NT2/D1 (cell line): ENCODE results near the gene MTREX.

Experiments used
- DNase-seq: peaks from one replicate; pipeline ENCODE4 v3.0.0-alpha.2; 2011; ENCODE audit warnings: low read depth, low spot score
- H3K27me3 ChIP-seq: 2 replicates; pipeline ENCODE4 v1.6.0; 2011; ENCODE audit warnings: mild to moderate bottlenecking; ENCODE audit not compliant: insufficient read length, insufficient read depth
- H3K36me3 ChIP-seq: 2 replicates; pipeline ENCODE4 v1.6.1; 2011; ENCODE audit warnings: mild to moderate bottlenecking, low read length, mixed read lengths; ENCODE audit not compliant: insufficient read depth, insufficient read length
- H3K4me1 ChIP-seq: 2 replicates; pipeline ENCODE4 v1.5.1; 2011; ENCODE audit not compliant: insufficient read depth, insufficient read length
- H3K4me3 ChIP-seq: 2 replicates; pipeline ENCODE4 v1.5.1; 2011; ENCODE audit warnings: low read depth; ENCODE audit not compliant: insufficient read length
- H3K9ac ChIP-seq: 2 replicates; pipeline ENCODE4 v1.6.0; 2011; ENCODE audit warnings: low read depth; ENCODE audit not compliant: insufficient read length
- H3K9me3 ChIP-seq: 2 replicates; pipeline ENCODE4 v1.5.1; 2011; ENCODE audit warnings: mild to moderate bottlenecking, low read length; ENCODE audit not compliant: insufficient read depth
- SUZ12 ChIP-seq: IDR thresholded peaks from 2 replicates; pipeline ENCODE4 v1.6.1; 2011; ENCODE audit not compliant: insufficient read length, insufficient read depth; ENCODE audit errors: extremely low read depth
- YY1 ChIP-seq: IDR thresholded peaks from 2 replicates; pipeline ENCODE4 v1.6.1; 2011; ENCODE audit not compliant: insufficient read length, insufficient read depth
- ZNF274 ChIP-seq: IDR thresholded peaks from 2 replicates; pipeline ENCODE4 v1.6.1; 2011; ENCODE audit warnings: mild to moderate bottlenecking, low read depth, low read length

MTREX gene

GRCh38 chr5:55364537-55365055 is 56.8 kb downstream of the MTREX start:
- Histone ChIP-seq H3K36me3 (peaks cover 14% of the 10 kb centered on the region), H3K27me3 (no peaks in the 10 kb centered on the region), H3K9me3 (no peaks in the 10 kb centered on the region), H3K9ac (no peak overlapping the region), H3K4me3 (no peak overlapping the region), H3K4me1 (no peaks in the 10 kb centered on the region)
- TF ChIP-seq ZNF274 = no peak
- no peak for TF ChIP-seq SUZ12
- TF ChIP-seq YY1 = no peak
- no peak for DNase-seq

GRCh38 chr5:55370291-55370925 is 62.6 kb downstream of the MTREX start:
- Histone ChIP-seq H3K9ac (no peak overlapping the region), H3K9me3 (peaks cover 19% of the 10 kb centered on the region), H3K27me3 (no peaks in the 10 kb centered on the region), H3K4me1 (no peaks in the 10 kb centered on the region), H3K4me3 (no peak overlapping the region), H3K36me3 (peaks cover 39% of the 10 kb centered on the region)
- no peak for DNase-seq
- TF ChIP-seq SUZ12 (no peak), ZNF274 (no peak), YY1 (no peak)

- DNase-seq = no peak
- H3K27me3 ChIP-seq = no peaks in the 10 kb centered on the region
- H3K9me3 ChIP-seq = peaks cover 19% of the 10 kb centered on the region
- no peaks in the 10 kb centered on the region for H3K4me1 ChIP-seq
- peaks cover 39% of the 10 kb centered on the region for H3K36me3 ChIP-seq
- H3K9ac ChIP-seq = no peak overlapping the region
- TF ChIP-seq ZNF274 (no peak), YY1 (no peak), SUZ12 (no peak)
- no peak overlapping the region for H3K4me3 ChIP-seq
These were observed 63.4 kb downstream of the MTREX start for GRCh38 chr5:55371145-55371544.

GRCh38 chr5:55372130-55372925 is 64.5 kb downstream of the MTREX start:
- Histone ChIP-seq H3K9me3 (peaks cover 19% of the 10 kb centered on the region), H3K27me3 (no peaks in the 10 kb centered on the region), H3K9ac (no peak overlapping the region), H3K36me3 (peaks cover 33% of the 10 kb centered on the region), H3K4me1 (no peaks in the 10 kb centered on the region), H3K4me3 (no peak overlapping the region)
- TF ChIP-seq ZNF274 (no peak), SUZ12 (no peak), YY1 (no peak)
- no peak for DNase-seq

- H3K4me3 ChIP-seq = no peak overlapping the region
- peaks cover 8% of the 10 kb centered on the region for H3K9me3 ChIP-seq
- no peaks in the 10 kb centered on the region for H3K4me1 ChIP-seq
- H3K36me3 ChIP-seq = peaks cover 29% of the 10 kb centered on the region
- H3K27me3 ChIP-seq = no peaks in the 10 kb centered on the region
- DNase-seq = no peak
- TF ChIP-seq SUZ12 (no peak), YY1 (no peak), ZNF274 (no peak)
- no peak overlapping the region for H3K9ac ChIP-seq
These were observed 70.0 kb downstream of the MTREX start for GRCh38 chr5:55377810-55378209.

- Histone ChIP-seq H3K36me3 (peaks cover 40% of the 10 kb centered on the region), H3K9ac (no peak overlapping the region), H3K9me3 (peaks cover 14% of the 10 kb centered on the region), H3K27me3 (no peaks in the 10 kb centered on the region), H3K4me3 (no peak overlapping the region), H3K4me1 (no peaks in the 10 kb centered on the region)
- no peak for DNase-seq
- TF ChIP-seq ZNF274 (no peak), YY1 (no peak), SUZ12 (no peak)
These were observed 75.5 kb downstream of the MTREX start for GRCh38 chr5:55383254-55383653.

GRCh38 chr5:55384072-55384471 is 76.3 kb downstream of the MTREX start:
- Histone ChIP-seq H3K4me3 (no peak overlapping the region), H3K36me3 (peaks cover 42% of the 10 kb centered on the region), H3K27me3 (no peaks in the 10 kb centered on the region), H3K4me1 (no peaks in the 10 kb centered on the region), H3K9ac (no peak overlapping the region), H3K9me3 (peaks cover 14% of the 10 kb centered on the region)
- no peak for TF ChIP-seq ZNF274
- DNase-seq = no peak
